OCI-LY7 (cell line): ENCODE results near the gene EPSTI1.

Experiments
- CTCF ChIP-seq: fragments of 200-600 bp; sonication (generic); conservative IDR thresholded peaks from 2 replicates; pipeline ENCODE4 v1.5.1; 2014; ENCODE audit warnings: mild to moderate bottlenecking, antibody characterized with exemption, low read length, moderate library complexity, mixed read lengths
- EZH2phosphoT487 ChIP-seq: fragments of 200-600 bp; sonication (generic); IDR thresholded peaks from 2 replicates; pipeline ENCODE4 v1.6.1; 2018; ENCODE audit warnings: low read depth, borderline replicate concordance, mild to moderate bottlenecking, mixed run types, antibody characterized with exemption, low read length, moderate library complexity, mixed read lengths

DNA sequence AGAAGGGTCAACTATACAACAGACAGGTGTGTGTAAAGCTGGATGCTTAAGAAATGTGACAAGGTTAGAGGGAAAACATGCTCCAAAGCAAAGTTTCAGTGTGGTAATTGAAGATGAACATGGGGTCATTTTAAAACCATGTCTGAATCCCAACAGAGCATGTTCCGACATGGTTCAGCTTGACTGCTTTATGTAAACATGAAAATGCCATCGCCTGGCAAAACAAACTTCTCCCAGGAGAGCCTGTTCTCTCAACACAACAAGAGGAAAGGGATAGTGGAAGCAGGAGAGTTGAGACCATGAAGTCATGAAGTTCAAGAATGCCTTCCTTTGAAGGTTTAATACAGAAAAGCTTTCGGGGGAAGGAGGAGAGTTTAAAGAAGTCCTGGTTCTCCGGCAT is 85.8 kb downstream of the EPSTI1 start:
- TF ChIP-seq CTCF (no peak), EZH2phosphoT487 (no peak)
